ENCODE data around the gene CATSPER3. TPM values are rescaled to one million over a fixed set of nuclear protein-coding genes. Genes with fewer than 3 reads are reported as not detected.

Gene CATSPER3
- total and polyA plus RNA-seq, 7 donors, result 0.57 to 1.4 (median 1.2) TPM; not detected in 4

DNA sequence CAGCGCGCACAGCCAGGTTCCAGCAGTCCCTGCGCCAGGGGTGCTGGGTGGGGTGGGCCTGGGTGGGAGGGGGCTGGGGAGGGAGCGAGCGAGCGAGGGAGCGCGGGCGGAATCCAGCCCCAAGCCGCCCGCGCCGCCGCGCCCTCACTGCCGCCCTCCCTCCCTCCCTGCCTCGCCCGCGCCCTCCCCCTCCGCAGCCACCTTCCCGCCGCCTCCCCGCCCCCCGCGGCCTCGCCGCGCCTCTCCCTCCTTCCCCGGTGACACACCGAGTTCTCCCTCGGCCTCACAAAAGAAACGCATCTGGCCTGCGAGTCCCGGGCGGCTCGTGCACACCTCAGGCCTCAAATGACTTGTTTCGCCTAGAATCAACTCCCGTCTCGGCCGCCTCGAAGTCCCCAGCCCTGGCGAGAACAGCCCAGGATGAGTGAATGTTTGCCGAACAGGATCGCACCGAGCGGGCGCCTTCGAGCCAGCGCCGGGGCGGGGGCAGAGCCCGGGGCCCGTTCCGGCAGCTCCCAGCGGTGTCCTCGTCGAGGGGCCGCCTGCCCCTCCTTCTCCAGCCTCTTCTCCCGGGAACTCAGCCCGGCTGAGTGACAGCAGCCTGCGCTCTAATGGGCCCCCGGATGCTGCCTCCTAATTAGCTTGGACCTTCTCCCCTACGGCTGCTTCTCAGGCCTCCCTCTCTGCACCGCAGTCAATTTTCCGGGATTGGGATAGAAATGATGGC lies 66.7 kb downstream of the CATSPER3 start:
- H3K27me3 ChIP-seq, result peaks cover 85 to 100% (median 98%) of the 10 kb centered on the region in 3 donors
- WGBS, 2 donors, result 2 to 5% methylated on average over 58 to 64 of the region's 65 CpGs

DNA sequence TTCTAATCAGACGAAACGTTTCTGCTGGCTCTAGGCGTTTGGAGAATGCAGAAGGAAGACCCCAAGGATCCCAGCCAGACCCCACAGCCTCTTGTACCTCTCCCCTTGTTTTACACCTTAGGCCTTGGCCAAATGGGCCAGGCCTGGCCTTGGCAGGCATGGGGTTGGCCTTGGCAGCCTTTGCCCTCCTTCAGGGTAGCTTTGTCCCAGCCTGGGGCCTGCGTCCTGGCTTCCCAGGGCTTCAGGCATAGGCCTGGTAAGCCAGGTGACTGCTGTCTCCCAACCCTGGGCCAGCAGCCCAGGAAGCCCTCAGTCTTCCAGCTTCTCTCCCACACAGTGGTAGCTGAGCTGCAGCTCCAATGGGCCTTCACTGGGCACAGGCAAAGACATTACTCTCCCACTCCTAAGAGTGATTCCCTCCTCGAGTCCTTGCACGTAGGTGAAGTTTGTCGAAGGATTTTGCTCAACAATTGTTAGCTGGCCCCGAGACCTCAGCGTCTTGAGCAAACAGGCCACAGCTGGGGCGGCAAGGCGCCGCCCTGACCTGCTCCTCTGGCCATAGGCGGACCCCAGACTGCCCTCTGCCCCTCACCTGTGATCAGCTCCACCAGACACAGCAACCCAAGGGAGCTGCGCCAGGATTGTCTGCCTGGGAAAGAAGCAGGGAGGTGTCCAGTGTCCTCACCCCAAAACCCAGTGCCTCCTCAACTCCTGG lies 67.4 kb downstream of the CATSPER3 start:
- no peaks in the 10 kb centered on the region for H3K36me3 ChIP-seq
- WGBS, 2 donors, result 61 to 76% methylated on average over 14 of the region's 14 CpGs
- no peak for DNase-seq
- intact Hi-C loops (cut with DNase I), result loop anchor here (5.0 kb wide), 2 partner anchors 157 to 297 kb away; no protein-coding TSS in a partner anchor
- no peaks in the 10 kb centered on the region for H3K9me3 ChIP-seq
- no peak overlapping the region for H3K4me3 ChIP-seq
- TF ChIP-seq POLR2A (IDR thresholded peaks at IDR 0.05), result no peak
- peaks cover 85 to 100% (median 98%) of the 10 kb centered on the region in 3 donors for H3K27me3 ChIP-seq
- peak overlapping the region in 3 of 4 donors; percentile 1 to 71 (median 27) for H3K27ac ChIP-seq
- H3K4me1 ChIP-seq, result peaks cover 0 to 61% (median 57%) of the 10 kb centered on the region in 4 donors

More for the DNA sequence above, 66.7 kb downstream of the CATSPER3 start:
- Histone ChIP-seq H3K4me3 (peak overlapping the region; percentile 11 to 56 (median 45)), H3K4me1 (peaks cover 0 to 54% (median 51%) of the 10 kb centered on the region in 4 donors), H3K27ac (peak overlapping the region; percentile 6 to 71 (median 44)), H3K36me3 (no peaks in the 10 kb centered on the region), H3K9me3 (no peaks in the 10 kb centered on the region)
- TF ChIP-seq POLR2A (IDR thresholded peaks at IDR 0.05) (no peak), EP300 (IDR thresholded peaks at IDR 0.05) (no peak), POLR2AphosphoS5 (IDR thresholded peaks at IDR 0.05) (no peak)
- TF ChIP-seq, protein P1, sequence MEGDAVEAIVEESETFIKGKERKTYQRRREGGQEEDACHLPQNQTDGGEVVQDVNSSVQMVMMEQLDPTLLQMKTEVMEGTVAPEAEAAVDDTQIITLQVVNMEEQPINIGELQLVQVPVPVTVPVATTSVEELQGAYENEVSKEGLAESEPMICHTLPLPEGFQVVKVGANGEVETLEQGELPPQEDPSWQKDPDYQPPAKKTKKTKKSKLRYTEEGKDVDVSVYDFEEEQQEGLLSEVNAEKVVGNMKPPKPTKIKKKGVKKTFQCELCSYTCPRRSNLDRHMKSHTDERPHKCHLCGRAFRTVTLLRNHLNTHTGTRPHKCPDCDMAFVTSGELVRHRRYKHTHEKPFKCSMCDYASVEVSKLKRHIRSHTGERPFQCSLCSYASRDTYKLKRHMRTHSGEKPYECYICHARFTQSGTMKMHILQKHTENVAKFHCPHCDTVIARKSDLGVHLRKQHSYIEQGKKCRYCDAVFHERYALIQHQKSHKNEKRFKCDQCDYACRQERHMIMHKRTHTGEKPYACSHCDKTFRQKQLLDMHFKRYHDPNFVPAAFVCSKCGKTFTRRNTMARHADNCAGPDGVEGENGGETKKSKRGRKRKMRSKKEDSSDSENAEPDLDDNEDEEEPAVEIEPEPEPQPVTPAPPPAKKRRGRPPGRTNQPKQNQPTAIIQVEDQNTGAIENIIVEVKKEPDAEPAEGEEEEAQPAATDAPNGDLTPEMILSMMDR (IDR thresholded peaks at IDR 0.05), result no peak
- intact Hi-C loops (cut with DNase I), result loop anchor here (5.0 kb wide), 1 partner anchor 158 kb away; no protein-coding TSS in a partner anchor
- no peak for DNase-seq

DNA sequence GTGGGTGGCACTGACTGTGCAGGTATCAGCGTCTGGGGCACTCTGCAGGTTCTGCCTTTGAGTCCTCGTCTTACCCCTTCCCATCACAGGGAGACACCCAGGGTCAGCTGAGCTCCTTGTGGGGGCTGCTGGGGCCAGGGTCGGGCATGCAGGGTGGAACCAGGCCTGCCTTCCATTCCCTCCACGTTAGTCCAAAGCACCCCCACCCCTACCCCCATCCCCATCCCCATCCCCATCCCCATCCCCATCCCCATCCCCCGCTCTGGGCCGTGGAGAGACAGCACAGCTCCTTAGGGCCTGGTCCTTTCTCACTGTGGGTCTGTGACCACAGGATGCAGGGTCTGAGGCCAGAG lies 67.9 kb downstream of the CATSPER3 start:
- H3K27me3 ChIP-seq, result peaks cover 84 to 100% (median 98%) of the 10 kb centered on the region in 3 donors
- no peak overlapping the region for H3K4me3 ChIP-seq
- intact Hi-C loops (cut with DNase I), result loop anchor here (5.0 kb wide), 1 partner anchor 297 kb away; no protein-coding TSS in a partner anchor
- no peaks in the 10 kb centered on the region for H3K9me3 ChIP-seq
- peaks cover 0 to 61% (median 58%) of the 10 kb centered on the region in 4 donors for H3K4me1 ChIP-seq
- no peak for DNase-seq
- TF ChIP-seq POLR2AphosphoS5 (IDR thresholded peaks at IDR 0.05) (no peak), EP300 (IDR thresholded peaks at IDR 0.05) (no peak)
- H3K27ac ChIP-seq, result no peak overlapping the region
- WGBS, 2 donors, result 56 to 66% methylated on average over 6 of the region's 6 CpGs
- H3K36me3 ChIP-seq, result no peaks in the 10 kb centered on the region

DNA sequence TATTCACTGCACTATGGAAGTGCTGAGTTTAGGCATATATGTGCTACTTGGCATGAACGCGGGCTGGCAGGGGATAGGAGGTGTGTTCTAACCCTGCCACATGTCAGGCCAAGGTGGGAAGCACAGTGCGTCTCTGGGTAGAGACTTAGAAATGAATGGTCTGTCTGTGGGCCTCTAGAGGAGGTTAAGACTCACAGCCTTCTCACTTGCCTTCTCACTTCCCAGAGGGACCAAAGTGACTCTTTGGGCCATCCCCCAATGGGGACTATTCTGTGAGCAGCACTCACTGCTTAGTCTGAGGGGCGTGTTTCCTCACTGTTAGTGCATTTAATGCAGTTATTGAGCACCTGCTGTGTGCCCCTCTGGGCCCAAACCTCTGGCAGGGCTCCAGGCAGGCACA lies 68.7 kb downstream of the CATSPER3 start:
- 68 to 73% methylated on average over 4 of the region's 4 CpGs for WGBS, 2 donors
- Histone ChIP-seq H3K36me3 (no peaks in the 10 kb centered on the region), H3K4me1 (peaks cover 0 to 54% (median 52%) of the 10 kb centered on the region in 4 donors), H3K27me3 (peaks cover 76 to 100% (median 98%) of the 10 kb centered on the region in 3 donors), H3K4me3 (no peak overlapping the region), H3K9me3 (no peaks in the 10 kb centered on the region), H3K27ac (no peak overlapping the region)
- TF ChIP-seq POLR2AphosphoS5 (IDR thresholded peaks at IDR 0.05) (no peak), EP300 (IDR thresholded peaks at IDR 0.05) (no peak), POLR2A (IDR thresholded peaks at IDR 0.05) (no peak)
- TF ChIP-seq, protein P1 (IDR thresholded peaks at IDR 0.05), result no peak
- no peak for DNase-seq
- intact Hi-C loops (cut with DNase I), result loop anchor here (5.0 kb wide), 1 partner anchor 296 kb away; no protein-coding TSS in a partner anchor

DNA sequence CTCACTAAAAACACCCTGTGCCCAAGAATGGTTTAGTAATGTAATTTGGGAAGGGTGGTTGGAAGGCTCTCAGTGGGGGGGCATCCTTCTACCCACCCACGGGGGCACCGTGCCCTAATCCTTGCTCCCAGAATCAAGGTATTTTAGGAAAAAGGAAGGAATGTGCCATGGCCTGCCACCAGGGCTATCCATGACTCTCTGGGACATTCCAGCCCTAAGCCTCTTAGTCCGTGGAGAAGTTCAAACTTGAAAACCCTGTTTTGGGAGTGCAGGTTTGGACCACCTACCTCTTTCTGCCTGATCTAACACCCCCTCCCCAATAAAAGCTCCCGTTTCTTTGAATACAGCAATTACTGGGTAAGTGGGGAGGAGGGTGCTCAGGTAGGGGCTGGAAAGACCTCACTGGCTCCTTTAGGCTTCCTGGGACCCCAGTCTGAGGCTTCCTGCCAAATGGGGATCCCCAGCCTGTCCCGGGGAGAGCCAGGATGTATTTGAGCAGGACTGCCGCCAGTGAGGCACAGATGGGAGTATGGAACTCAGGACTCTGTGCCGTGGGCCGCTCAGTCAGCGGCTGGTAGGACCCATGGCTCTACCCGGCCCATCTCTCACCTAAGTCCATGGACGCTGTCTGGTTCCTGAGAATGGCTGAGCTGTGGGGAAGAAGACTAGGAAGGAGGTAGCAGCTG lies 70.0 kb downstream of the CATSPER3 start:
- 32 to 39% methylated on average over 11 of the region's 11 CpGs for WGBS, 2 donors
- Histone ChIP-seq H3K4me3 (no peak overlapping the region), H3K27me3 (peaks cover 66 to 100% (median 89%) of the 10 kb centered on the region in 3 donors), H3K4me1 (peaks cover 0 to 45% (median 41%) of the 10 kb centered on the region in 4 donors), H3K36me3 (no peaks in the 10 kb centered on the region), H3K9me3 (no peaks in the 10 kb centered on the region), H3K27ac (no peak overlapping the region)
- TF ChIP-seq POLR2AphosphoS5 (IDR thresholded peaks at IDR 0.05) (no peak), EP300 (IDR thresholded peaks at IDR 0.05) (no peak), POLR2A (IDR thresholded peaks at IDR 0.05) (no peak)
- TF ChIP-seq, protein P1 (IDR thresholded peaks at IDR 0.05), result no peak
- intact Hi-C loops (cut with DNase I), result loop anchor here (5.0 kb wide), 1 partner anchor 295 kb away; no protein-coding TSS in a partner anchor
- DNase-seq, result no peak
